HG02642 (cell line): ENCODE results near the gene TRAPPC2L.

Experiments used
- ATAC-seq: cut with Tn5 transposase; IDR thresholded peaks from one replicate; pipeline ENCODE4 v1.9.1; 2021; ENCODE audit warnings: mild to moderate bottlenecking; ENCODE audit not compliant: unreplicated experiment, poor library complexity

The TRAPPC2L gene

GRCh38 chr16:88855736-88856121 is 1.2 kb upstream of the TRAPPC2L start:
- ATAC-seq, result no peak

- no peak for ATAC-seq
These were observed 652 bp upstream of the TRAPPC2L start for GRCh38 chr16:88856122-88856827.

- ATAC-seq, result peak; percentile 31
These were observed 907 bp downstream of the TRAPPC2L start for GRCh38 chr16:88857728-88858339.

GRCh38 chr16:88859381-88860091 is 2.6 kb downstream of the TRAPPC2L start:
- ATAC-seq, result no peak

GRCh38 chr16:88861359-88861758 is 4.4 kb downstream of the TRAPPC2L start:
- ATAC-seq, result no peak

GRCh38 chr16:88862968-88863367 is 6.0 kb downstream of the TRAPPC2L start:
- ATAC-seq, result no peak

GRCh38 chr16:88863426-88863825 is 6.5 kb downstream of the TRAPPC2L start:
- no peak for ATAC-seq

GRCh38 chr16:88864099-88864498 is 7.2 kb downstream of the TRAPPC2L start:
- no peak for ATAC-seq

GRCh38 chr16:88864521-88864920 is 7.6 kb downstream of the TRAPPC2L start:
- ATAC-seq, result no peak

GRCh38 chr16:88865310-88865709 is 8.4 kb downstream of the TRAPPC2L start:
- no peak for ATAC-seq

- no peak for ATAC-seq
These were observed 8.8 kb downstream of the TRAPPC2L start for GRCh38 chr16:88865742-88866141.

- ATAC-seq, result no peak
These were observed 9.4 kb downstream of the TRAPPC2L start, which contains the start of gene PABPN1L for GRCh38 chr16:88866151-88866920. Gene PABPN1L (minus strand): TSS chr16:88866660. CDS start chr16:88866606, 54 bp downstream.

GRCh38 chr16:88867581-88868246 is 10.8 kb downstream of the TRAPPC2L start:
- no peak for ATAC-seq

- ATAC-seq, result no peak
These were observed 12.2 kb downstream of the TRAPPC2L start for GRCh38 chr16:88868974-88869672.

GRCh38 chr16:88869673-88869980 is 12.7 kb downstream of the TRAPPC2L start:
- ATAC-seq, result no peak

GRCh38 chr16:88870608-88871348 is 13.9 kb downstream of the TRAPPC2L start:
- no peak for ATAC-seq

GRCh38 chr16:88871349-88871702 is 14.4 kb downstream of the TRAPPC2L start:
- ATAC-seq, result no peak

GRCh38 chr16:88871730-88872416 is 14.9 kb downstream of the TRAPPC2L start:
- ATAC-seq, result no peak
